K562 (cell line): ENCODE results near the gene IDI2. TPM values are rescaled to one million over a fixed set of nuclear protein-coding genes. Genes with fewer than 3 reads are reported as not detected.
A peak's percentile ranks its signal among the peaks of the same experiment; 100 is the strongest.

Experiments used
- BACH1 ChIP-seq: fragments of 200-800 bp; sonication (Bioruptor generic); IDR thresholded peaks from 2 replicates; pipeline ENCODE4 v1.6.1; 2016; ENCODE audit warnings: missing genetic modification characterization, missing compliant biosample characterization
- CCNT2 ChIP-seq: IDR thresholded peaks from 2 replicates; pipeline ENCODE4 v1.6.1; 2011; ENCODE audit warnings: borderline replicate concordance, low read depth, mild to moderate bottlenecking, moderate library complexity, mixed read lengths, low read length; ENCODE audit not compliant: insufficient read length; ENCODE audit errors: extremely low read depth
- E2F1 ChIP-seq: sonication (generic); formaldehyde crosslinking; IDR thresholded peaks from 2 replicates; pipeline ENCODE4 v1.8.1; 2023; ENCODE audit warnings: mild to moderate bottlenecking, missing genetic modification reagents, moderate library complexity
- EHMT2 ChIP-seq: fragments of 450-650 bp; IDR thresholded peaks from 2 replicates; pipeline ENCODE4 v1.6.1; 2018; ENCODE audit warnings: antibody characterized with exemption
- FOXK1 ChIP-seq: sonication (generic); formaldehyde crosslinking; IDR thresholded peaks from 2 replicates; pipeline ENCODE4 v1.8.0; 2022; ENCODE audit warnings: missing genetic modification reagents, mild to moderate bottlenecking, borderline replicate concordance
- HMG20B ChIP-seq: fragments of 250-450 bp; sonication (Bioruptor Pico); IDR thresholded peaks from 2 replicates; pipeline ENCODE4 v1.5.0; 2021; ENCODE audit warnings: mild to moderate bottlenecking
- HSF4 ChIP-seq: fragments of 250-450 bp; sonication (Bioruptor Pico); IDR thresholded peaks from 2 replicates; pipeline ENCODE4 v2.1.2; 2022; ENCODE audit warnings: mild to moderate bottlenecking, moderate library complexity, borderline replicate concordance
- PATZ1 ChIP-seq: fragments of 250-450 bp; sonication (Bioruptor Pico); IDR thresholded peaks from 2 replicates; pipeline ENCODE4 v1.5.0; 2020; ENCODE audit warnings: mild to moderate bottlenecking, borderline replicate concordance
- RBBP5 ChIP-seq: fragments of 200-600 bp; sonication (generic); IDR thresholded peaks from 2 replicates; pipeline ENCODE4 v1.6.1; 2012; ENCODE audit warnings: borderline replicate concordance, mild to moderate bottlenecking, low read length, control low read depth, inconsistent platforms; ENCODE audit not compliant: insufficient read depth, poor library complexity, severe bottlenecking
- TEAD2 ChIP-seq: fragments of 450-650 bp; IDR thresholded peaks from 2 replicates; pipeline ENCODE4 v1.6.1; 2016; ENCODE audit warnings: missing genetic modification characterization, control low read depth, missing compliant biosample characterization
- U2AF2 ChIP-seq: fragments of 200-400 bp; formaldehyde crosslinking; optimal IDR thresholded peaks from 2 replicates; pipeline ENCODE3; 2017; ENCODE audit warnings: low read depth, mild to moderate bottlenecking, low read length
- ZFPM2 ChIP-seq: fragments of 250-450 bp; sonication (Bioruptor Pico); IDR thresholded peaks from 2 replicates; pipeline ENCODE4 v1.5.1; 2022; ENCODE audit warnings: mild to moderate bottlenecking
- ZMIZ1 ChIP-seq, 2 experiments: fragments of 150-350 bp in 1 of 2; IDR thresholded peaks; 2 replicates each; pipeline ENCODE4 v1.6.1; 2012 to 2016; ENCODE audit warnings: low read depth in 2 of 2, low read length in 2 of 2, mild to moderate bottlenecking in 1 of 2, moderate library complexity in 1 of 2
- ZNF184 ChIP-seq: sonication (generic); formaldehyde crosslinking; IDR thresholded peaks from 2 replicates; pipeline ENCODE4 v1.5.0; 2020; ENCODE audit warnings: missing genetic modification reagents
- ZNF311 ChIP-seq: fragments of 250-450 bp; sonication (Bioruptor Pico); IDR thresholded peaks from 2 replicates; pipeline ENCODE4 v1.4.0; 2020; ENCODE audit warnings: mild to moderate bottlenecking, moderate library complexity
- ZNF644 ChIP-seq: fragments of 200-800 bp; sonication (Bioruptor generic); IDR thresholded peaks from 2 replicates; pipeline ENCODE4 v1.6.1; 2016; ENCODE audit warnings: low read depth, missing genetic modification characterization, missing compliant biosample characterization
- polyA plus RNA-seq, 8 experiments: library from polyadenylated mRNA; depleted of rRNA in 4 of 8; stranded (reverse) in 5 of 8; unstranded in 3 of 8; fragments of >200 nt; fragmentation: Nextera tagmentation in 2 of 8; fragmentation: Illumina TruSeq in 1 of 8; extraction: Ambion mirVana in 2 of 8; extraction: Trizol in 1 of 8; gene quantifications; 2 replicates each; pipeline versions ENCODE4 v1.2.1 to v1.2.3, GENCODE V29; 2011 to 2014; ENCODE audit warnings: inconsistent platforms in 1 of 8, missing spikeins in 1 of 8
- total RNA-seq, 7 experiments: library from RNA; depleted of rRNA in 6 of 7; stranded (reverse); fragments of >200 nt in 6 of 7; fragmentation: Illumina TruSeq in 2 of 7; extraction: Trizol in 2 of 7; gene quantifications; 2 replicates each; pipeline versions ENCODE4 v1.2.1 to v1.2.3, GENCODE V29; 2011 to 2021; ENCODE audit warnings: low replicate concordance in 1 of 7
- TF ChIP-seq, protein P1 (sequence below), 2 experiments: fragments of 450-650 bp in 1 of 2; sonication (generic) in 1 of 2; formaldehyde crosslinking in 1 of 2; IDR thresholded peaks in 1 of 2; conservative IDR thresholded peaks in 1 of 2; 2 replicates each; pipeline versions ENCODE4 v1.6.1 to v1.8.1; 2016 to 2023; ENCODE audit warnings: mild to moderate bottlenecking in 2 of 2, moderate library complexity in 2 of 2, inconsistent platforms in 1 of 2, missing genetic modification reagents in 1 of 2
- TF ChIP-seq, protein P2 (sequence below): fragments of 450-650 bp; IDR thresholded peaks from 2 replicates; pipeline ENCODE4 v1.6.1; 2016; ENCODE audit warnings: missing biosample characterization, missing genetic modification characterization

IDI2 gene
- total and polyA plus RNA-seq, 9 of the 15 experiments (the other 6 are each of a cell fraction or from before 2014, with no cell fraction given): not detected

GRCh38 chr10:1048732-1049424, 23.2 kb upstream of the IDI2 start, which contains the start of gene IDI1 (continued):
- no peak for TF ChIP-seq HMG20B (CRISPR knock-in tag)
- no peak for TF ChIP-seq E2F1
- TF ChIP-seq FOXK1 (CRISPR knock-in tag): no peak
- TF ChIP-seq ZNF184 (CRISPR knock-in tag): no peak
- no peak for TF ChIP-seq ZNF311 (CRISPR knock-in tag)
- TF ChIP-seq ZNF644 (tag): no peak
- TF ChIP-seq EHMT2: no peak
- no peak for TF ChIP-seq U2AF2
- TF ChIP-seq TEAD2 (tag): no peak
- TF ChIP-seq BACH1 (tag): no peak
- TF ChIP-seq RBBP5: peak; percentile 31
- TF ChIP-seq ZMIZ1 (IDR thresholded peaks at IDR 0.05; ENCODE audit: low read depth in 2 of 2, low read length in 2 of 2): no peak
- peak; percentile 71 for TF ChIP-seq CCNT2
- no peak for TF ChIP-seq HSF4 (CRISPR knock-in tag)
- TF ChIP-seq, protein P1, sequence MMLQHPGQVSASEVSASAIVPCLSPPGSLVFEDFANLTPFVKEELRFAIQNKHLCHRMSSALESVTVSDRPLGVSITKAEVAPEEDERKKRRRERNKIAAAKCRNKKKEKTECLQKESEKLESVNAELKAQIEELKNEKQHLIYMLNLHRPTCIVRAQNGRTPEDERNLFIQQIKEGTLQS (IDR thresholded peaks at IDR 0.05): no peak
- TF ChIP-seq, protein P1 (CRISPR knock-in tag; conservative IDR thresholded peaks at IDR 0.05): no peak
- TF ChIP-seq, protein P2, sequence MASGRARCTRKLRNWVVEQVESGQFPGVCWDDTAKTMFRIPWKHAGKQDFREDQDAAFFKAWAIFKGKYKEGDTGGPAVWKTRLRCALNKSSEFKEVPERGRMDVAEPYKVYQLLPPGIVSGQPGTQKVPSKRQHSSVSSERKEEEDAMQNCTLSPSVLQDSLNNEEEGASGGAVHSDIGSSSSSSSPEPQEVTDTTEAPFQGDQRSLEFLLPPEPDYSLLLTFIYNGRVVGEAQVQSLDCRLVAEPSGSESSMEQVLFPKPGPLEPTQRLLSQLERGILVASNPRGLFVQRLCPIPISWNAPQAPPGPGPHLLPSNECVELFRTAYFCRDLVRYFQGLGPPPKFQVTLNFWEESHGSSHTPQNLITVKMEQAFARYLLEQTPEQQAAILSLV (tag): no peak
- TF ChIP-seq PATZ1 (CRISPR knock-in tag): peak; percentile 45; the same call in 1 of the 2 replicates
- no peak for TF ChIP-seq ZFPM2 (CRISPR knock-in tag)
